Thoracic aorta (tissue), 2 donors: ENCODE data around the gene SNX11. TPM values are rescaled to one million over a fixed set of nuclear protein-coding genes. Genes with fewer than 3 reads are reported as not detected.
A peak's percentile ranks its signal among the peaks of the same experiment; 100 is the strongest.

Source experiments
- ATAC-seq: fragments of 150-250 bp; one replicate; pipeline ENCODE4 v1.8.0; 2017; ENCODE audit warnings: low read depth; ENCODE audit not compliant: insufficient number of reproducible peaks, low FRiP score
- DNase-seq: peaks from one replicate; pipeline ENCODE4 v3.0.0-alpha.2; 2020; ENCODE audit warnings: low spot score
- H3K27ac ChIP-seq, 2 donors: fragments of 200-600 bp; sonication (generic); 1 replicate in 1 of 2; 2 replicates in 1 of 2; pipeline ENCODE4 v1.5.1; 2016; ENCODE audit warnings: mild to moderate bottlenecking in 2 of 2, moderate library complexity in 2 of 2
- H3K27me3 ChIP-seq: fragments of 200-600 bp; sonication (generic); replicated peaks from 2 replicates; pipeline ENCODE4 v1.6.0; 2016; ENCODE audit warnings: mild to moderate bottlenecking; ENCODE audit not compliant: insufficient read depth
- H3K36me3 ChIP-seq: fragments of 200-600 bp; sonication (generic); one replicate; pipeline ENCODE4 v1.5.1; 2016
- H3K4me1 ChIP-seq, 2 donors: fragments of 200-600 bp; sonication (generic); 1 replicate in 1 of 2; 2 replicates in 1 of 2; pipeline versions ENCODE4 v1.5.1 to v1.6.0; 2016; ENCODE audit warnings: low read depth in 2 of 2, mild to moderate bottlenecking in 1 of 2; ENCODE audit not compliant: control insufficient read depth in 1 of 2
- H3K4me3 ChIP-seq: fragments of 200-600 bp; sonication (generic); 2 replicates; pipeline ENCODE4 v1.5.1; 2016; ENCODE audit warnings: mild to moderate bottlenecking
- H3K9me3 ChIP-seq: fragments of 200-600 bp; sonication (generic); 2 replicates; pipeline ENCODE4 v1.5.1; 2016
- total RNA-seq, 2 donors: library from RNA; depleted of rRNA; stranded (reverse); fragments of >200 nt; gene quantifications; one replicate each; pipeline versions ENCODE4 v1.1.0 to v1.2.3, GENCODE V29; 2016
- TF ChIP-seq, protein P1 (sequence below): fragments of 200-600 bp; sonication (generic); IDR thresholded peaks from one replicate; pipeline ENCODE4 v1.5.1; 2019; ENCODE audit warnings: antibody characterized with exemption

The SNX11 gene
- total RNA-seq, 2 donors from 2014 or later, result 12.0 to 15.4 TPM

DNA sequence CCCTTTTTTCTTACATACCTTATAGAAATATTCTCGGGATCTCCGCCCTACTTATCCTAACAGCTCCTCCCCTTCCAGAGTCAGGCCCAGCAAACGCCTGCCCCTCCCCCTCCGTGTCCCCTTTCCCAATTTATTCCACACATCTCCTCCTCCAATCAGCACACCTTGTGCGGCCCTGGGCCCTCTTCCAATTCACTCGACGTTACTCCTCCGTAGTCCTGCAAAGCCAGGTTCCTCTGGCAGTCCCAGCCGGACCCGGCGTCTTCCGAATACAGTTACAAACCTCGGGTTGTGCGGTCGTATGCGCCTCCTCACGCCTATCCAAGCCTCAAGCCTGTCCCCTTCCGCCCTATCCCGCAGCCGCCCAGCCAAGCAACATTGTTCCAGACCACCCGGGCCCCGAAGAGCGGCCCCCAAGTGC is 7.0 kb upstream of the SNX11 start:
- TF ChIP-seq, protein P1, sequence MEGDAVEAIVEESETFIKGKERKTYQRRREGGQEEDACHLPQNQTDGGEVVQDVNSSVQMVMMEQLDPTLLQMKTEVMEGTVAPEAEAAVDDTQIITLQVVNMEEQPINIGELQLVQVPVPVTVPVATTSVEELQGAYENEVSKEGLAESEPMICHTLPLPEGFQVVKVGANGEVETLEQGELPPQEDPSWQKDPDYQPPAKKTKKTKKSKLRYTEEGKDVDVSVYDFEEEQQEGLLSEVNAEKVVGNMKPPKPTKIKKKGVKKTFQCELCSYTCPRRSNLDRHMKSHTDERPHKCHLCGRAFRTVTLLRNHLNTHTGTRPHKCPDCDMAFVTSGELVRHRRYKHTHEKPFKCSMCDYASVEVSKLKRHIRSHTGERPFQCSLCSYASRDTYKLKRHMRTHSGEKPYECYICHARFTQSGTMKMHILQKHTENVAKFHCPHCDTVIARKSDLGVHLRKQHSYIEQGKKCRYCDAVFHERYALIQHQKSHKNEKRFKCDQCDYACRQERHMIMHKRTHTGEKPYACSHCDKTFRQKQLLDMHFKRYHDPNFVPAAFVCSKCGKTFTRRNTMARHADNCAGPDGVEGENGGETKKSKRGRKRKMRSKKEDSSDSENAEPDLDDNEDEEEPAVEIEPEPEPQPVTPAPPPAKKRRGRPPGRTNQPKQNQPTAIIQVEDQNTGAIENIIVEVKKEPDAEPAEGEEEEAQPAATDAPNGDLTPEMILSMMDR, result no peak
- no peaks in the 10 kb centered on the region for H3K36me3 ChIP-seq
- ATAC-seq (peak; percentile 47), DNase-seq (no peak)
- peak overlapping the region; percentile 95 for H3K4me3 ChIP-seq
- no peaks in the 10 kb centered on the region for H3K9me3 ChIP-seq
- H3K27ac ChIP-seq, result peak overlapping the region; percentile 89
- peaks cover 11 to 21% of the 10 kb centered on the region in 2 donors for H3K4me1 ChIP-seq
- no peaks in the 10 kb centered on the region for H3K27me3 ChIP-seq

DNA sequence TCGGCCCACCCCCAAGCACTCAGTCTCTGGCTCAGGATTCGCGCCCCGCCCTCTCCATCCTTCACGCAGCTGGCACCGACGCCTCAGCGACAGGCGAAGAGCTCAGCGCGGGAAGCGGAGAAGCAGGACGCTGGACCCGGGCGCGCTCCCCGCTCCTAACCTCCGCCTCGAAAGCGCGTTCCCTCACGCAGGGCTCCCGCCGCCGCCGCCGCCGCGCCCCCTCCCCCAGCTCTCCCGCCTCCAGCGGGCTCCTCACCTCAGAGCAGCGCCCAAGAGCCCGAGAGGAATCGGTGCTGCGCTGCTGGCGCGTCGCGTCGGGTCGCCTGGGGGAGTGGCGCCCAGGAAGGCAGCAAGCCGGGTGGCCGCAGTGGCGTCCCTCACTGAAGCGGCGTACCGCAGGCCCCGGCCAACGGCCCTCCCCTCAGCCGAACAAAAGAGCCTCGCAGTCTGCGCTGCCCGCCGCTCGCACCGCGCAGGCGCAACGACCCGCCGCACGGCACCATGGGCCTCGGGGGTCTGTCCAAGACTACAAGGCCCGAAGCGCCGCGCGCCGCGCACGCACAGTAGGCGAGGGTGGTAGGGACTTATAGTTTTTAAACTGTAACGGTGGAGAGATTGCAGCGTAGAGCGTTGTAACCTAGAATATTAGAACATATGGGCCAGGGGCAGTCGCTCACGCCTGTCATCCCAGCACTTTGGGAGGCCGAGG is 6.4 kb upstream of the SNX11 start, which contains the start of gene CBX1:
Gene CBX1, minus strand, starts transcription at position 467 of the 709 bp plus-strand sequence. CDS start 24,474 bp downstream, outside the sequence.
- no peaks in the 10 kb centered on the region for H3K9me3 ChIP-seq
- H3K4me1 ChIP-seq, result peaks cover 11 to 21% of the 10 kb centered on the region in 2 donors
- peak within 1 kb of the TSS; percentile 95 for H3K4me3 ChIP-seq
- TF ChIP-seq, protein P1, result no peak
- ATAC-seq, result peak; percentile 85
- peak within 1 kb of the TSS; percentile 89 for H3K27ac ChIP-seq
- DNase-seq, result peak; percentile 73
- H3K36me3 ChIP-seq, result no peaks in the 10 kb centered on the region
- no peaks in the 10 kb centered on the region for H3K27me3 ChIP-seq

DNA sequence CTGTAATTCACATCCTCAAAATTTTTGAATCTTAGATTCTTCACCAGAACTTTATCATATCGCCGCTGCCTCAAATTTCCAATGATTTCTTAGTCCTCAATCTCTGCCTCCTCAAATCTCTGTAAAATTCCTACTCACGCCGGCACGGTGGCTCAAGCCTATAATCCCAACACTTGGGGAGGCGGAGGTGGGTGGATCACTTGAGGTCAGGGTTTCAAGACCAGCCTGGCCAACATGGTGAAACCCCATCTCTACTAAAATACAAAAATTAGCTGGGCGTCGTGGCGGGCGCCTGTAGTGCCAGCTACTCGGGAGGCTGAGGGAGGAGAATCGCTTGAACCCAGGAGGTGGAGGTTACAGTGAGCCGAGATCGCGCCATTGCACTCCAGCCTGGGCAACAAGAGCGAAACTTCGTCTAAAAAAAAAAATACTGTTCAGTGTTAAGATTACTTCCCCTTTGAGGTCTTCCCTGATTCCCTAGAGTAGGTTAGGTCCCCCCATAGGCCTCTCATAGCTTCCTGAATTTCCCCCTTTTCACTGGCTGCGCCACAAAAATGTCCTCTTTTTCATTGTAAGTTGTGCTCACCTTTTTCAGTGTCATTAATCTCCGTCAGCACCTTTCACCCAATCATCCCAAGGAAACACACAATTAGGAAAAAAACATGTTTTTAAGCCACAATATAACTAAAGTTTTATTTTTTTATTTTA is 5.4 kb upstream of the SNX11 start:
- Histone ChIP-seq H3K4me1 (peaks cover 11 to 25% of the 10 kb centered on the region in 2 donors), H3K9me3 (no peaks in the 10 kb centered on the region), H3K36me3 (no peaks in the 10 kb centered on the region), H3K27me3 (no peaks in the 10 kb centered on the region), H3K27ac (no peak overlapping the region), H3K4me3 (peak overlapping the region; percentile 95)
- ATAC-seq, result no peak
- TF ChIP-seq, protein P1, result no peak
- no peak for DNase-seq

- H3K4me3 ChIP-seq, result no peak overlapping the region
- H3K27ac ChIP-seq, result no peak overlapping the region
- no peaks in the 10 kb centered on the region for H3K36me3 ChIP-seq
- H3K9me3 ChIP-seq, result no peaks in the 10 kb centered on the region
- TF ChIP-seq, protein P1, result no peak
- H3K27me3 ChIP-seq, result no peaks in the 10 kb centered on the region
- H3K4me1 ChIP-seq, result peaks cover 11 to 26% of the 10 kb centered on the region in 2 donors
- no peak for ATAC-seq
- no peak for DNase-seq
Measured at GRCh38 chr17:48102798-48103715, 4.5 kb upstream of the SNX11 start.
